ENCODE data around the gene VPS52.

DNA sequence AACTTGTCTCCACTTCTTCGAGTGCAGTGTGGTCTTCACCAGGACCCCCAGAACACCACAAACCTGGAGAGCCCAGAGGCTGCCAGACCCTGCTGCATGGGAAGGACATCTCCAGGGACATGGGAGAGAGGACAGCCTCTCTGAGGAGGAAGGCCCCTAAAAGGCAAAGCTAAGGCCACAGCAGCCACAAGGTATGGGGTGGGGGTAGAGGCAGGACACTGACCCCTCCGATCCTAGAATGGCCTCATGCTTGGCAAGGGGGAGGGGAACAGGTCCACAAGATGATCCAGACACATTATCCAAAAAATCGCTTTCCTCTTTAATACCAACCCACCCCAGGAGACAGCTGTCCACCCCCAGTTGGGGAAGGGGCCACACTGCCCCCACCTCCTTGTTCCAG lies 7.1 kb upstream of the VPS52 start:
- TF ChIP-seq, protein P1, sequence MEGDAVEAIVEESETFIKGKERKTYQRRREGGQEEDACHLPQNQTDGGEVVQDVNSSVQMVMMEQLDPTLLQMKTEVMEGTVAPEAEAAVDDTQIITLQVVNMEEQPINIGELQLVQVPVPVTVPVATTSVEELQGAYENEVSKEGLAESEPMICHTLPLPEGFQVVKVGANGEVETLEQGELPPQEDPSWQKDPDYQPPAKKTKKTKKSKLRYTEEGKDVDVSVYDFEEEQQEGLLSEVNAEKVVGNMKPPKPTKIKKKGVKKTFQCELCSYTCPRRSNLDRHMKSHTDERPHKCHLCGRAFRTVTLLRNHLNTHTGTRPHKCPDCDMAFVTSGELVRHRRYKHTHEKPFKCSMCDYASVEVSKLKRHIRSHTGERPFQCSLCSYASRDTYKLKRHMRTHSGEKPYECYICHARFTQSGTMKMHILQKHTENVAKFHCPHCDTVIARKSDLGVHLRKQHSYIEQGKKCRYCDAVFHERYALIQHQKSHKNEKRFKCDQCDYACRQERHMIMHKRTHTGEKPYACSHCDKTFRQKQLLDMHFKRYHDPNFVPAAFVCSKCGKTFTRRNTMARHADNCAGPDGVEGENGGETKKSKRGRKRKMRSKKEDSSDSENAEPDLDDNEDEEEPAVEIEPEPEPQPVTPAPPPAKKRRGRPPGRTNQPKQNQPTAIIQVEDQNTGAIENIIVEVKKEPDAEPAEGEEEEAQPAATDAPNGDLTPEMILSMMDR (conservative IDR thresholded peaks at IDR 0.05) = no peak
- no peak for TF ChIP-seq EZH2 (IDR thresholded peaks at IDR 0.05; ENCODE audit: low read depth)
